ENCODE results near the gene FITM1.

- TF ChIP-seq CTCF (IDR thresholded peaks at IDR 0.05), result no peak
- TF ChIP-seq POLR2A (IDR thresholded peaks at IDR 0.05), result no peak
These were observed 40.6 kb upstream of the FITM1 start for GRCh38 chr14:24089890-24090289.
